GM18511 (cell line): ENCODE results near the gene DEPDC5.
A peak's percentile ranks its signal among the peaks of the same experiment; 100 is the strongest.

Experiments used
- ATAC-seq: cut with Tn5 transposase; IDR thresholded peaks from one replicate; pipeline ENCODE4 v1.9.1; 2021; ENCODE audit warnings: mild to moderate bottlenecking, moderate library complexity; ENCODE audit not compliant: unreplicated experiment

Gene DEPDC5

DNA sequence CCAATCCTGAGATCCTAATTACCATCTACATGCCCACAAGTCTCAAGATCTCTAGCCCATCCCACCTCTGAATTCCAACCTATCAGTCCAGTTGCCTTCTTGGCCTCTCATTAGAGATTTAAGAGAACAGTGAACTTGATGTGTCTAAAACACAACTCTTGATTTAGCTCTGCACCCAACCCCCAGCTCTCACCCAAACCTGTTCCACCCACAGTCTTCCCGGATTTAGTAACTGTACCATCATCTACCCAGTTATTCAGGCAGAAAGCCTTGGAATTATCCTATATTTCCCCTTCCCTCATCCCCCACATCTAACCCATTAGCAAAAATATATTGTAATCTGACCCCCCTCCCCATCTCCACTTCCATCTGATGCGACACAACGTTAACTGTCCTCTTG lies 166.5 kb downstream of the DEPDC5 start:
- no peak for ATAC-seq

- ATAC-seq, result no peak
These were observed 167.3 kb downstream of the DEPDC5 start for GRCh38 chr22:31921106-31921505.

GRCh38 chr22:31922534-31922933 lies 168.7 kb downstream of the DEPDC5 start:
- ATAC-seq, result no peak

GRCh38 chr22:31923136-31923535 lies 169.3 kb downstream of the DEPDC5 start:
- ATAC-seq, result no peak

DNA sequence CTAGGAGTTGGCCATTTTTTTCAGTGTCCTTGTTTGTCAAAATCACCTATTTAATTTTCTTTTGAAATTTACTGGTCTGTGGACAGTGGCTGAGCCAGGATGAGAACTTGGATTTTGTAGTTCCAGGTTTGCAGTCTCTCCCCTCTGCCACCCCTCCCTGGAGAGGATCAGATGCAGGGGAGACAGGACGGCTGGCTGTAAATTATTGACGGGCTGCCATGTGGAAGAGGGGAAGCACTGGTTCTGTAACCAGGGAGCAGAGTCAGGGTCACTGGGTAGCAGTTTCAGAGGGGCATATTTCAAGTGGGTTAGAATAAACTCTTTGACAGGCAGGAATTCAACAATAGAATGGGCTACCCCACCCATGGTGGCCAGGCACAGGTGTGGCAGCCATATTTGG lies 169.9 kb downstream of the DEPDC5 start:
- no peak for ATAC-seq

GRCh38 chr22:31925056-31925455 lies 171.2 kb downstream of the DEPDC5 start:
- no peak for ATAC-seq

- no peak for ATAC-seq
These were observed 172.2 kb downstream of the DEPDC5 start for GRCh38 chr22:31926024-31926423.

- no peak for ATAC-seq
These were observed 173.2 kb downstream of the DEPDC5 start for GRCh38 chr22:31926969-31927368.

DNA sequence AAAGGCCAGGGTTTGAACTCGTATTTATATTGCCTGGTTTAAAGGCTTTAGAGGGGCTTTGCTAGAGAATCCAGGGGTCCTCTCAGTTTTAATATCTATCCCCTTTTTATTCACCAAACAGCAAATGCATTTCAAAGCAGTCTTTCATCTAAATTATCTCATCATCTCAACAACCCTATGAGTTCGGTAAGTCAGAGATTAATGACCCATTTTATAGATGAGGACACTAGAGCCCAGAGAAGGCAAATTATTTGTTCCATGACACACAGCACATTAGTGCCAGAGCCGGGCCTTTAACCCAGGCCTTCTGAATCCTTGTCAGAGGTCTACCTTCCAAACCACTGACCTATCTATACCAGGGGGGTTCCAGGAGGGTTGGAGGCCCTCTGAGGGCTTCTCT lies 173.7 kb downstream of the DEPDC5 start:
- ATAC-seq, result no peak

- ATAC-seq, result no peak
These were observed 175.5 kb downstream of the DEPDC5 start for GRCh38 chr22:31929167-31929930.

DNA sequence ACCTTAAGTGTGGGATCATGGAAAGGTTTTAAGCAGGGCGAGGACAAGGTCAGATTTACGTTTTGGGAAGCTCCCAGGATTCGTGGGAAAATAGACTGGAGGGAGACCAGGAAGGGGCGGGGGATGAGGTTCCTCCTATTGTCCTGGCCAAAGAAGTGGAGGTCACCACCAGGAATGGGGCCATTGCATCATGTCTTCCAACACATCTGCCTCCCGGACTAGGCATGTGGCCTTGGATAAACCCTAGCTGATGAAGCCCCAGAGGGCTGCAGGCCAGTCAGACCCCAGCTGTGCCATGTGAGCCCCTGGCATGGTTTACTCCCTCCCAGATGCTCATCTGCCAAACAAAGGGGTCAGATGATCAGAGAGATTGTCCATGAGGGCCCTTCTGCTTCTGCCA lies 179.0 kb downstream of the DEPDC5 start:
- no peak for ATAC-seq

GRCh38 chr22:31933406-31933805 lies 179.6 kb downstream of the DEPDC5 start:
- ATAC-seq, result no peak

DNA sequence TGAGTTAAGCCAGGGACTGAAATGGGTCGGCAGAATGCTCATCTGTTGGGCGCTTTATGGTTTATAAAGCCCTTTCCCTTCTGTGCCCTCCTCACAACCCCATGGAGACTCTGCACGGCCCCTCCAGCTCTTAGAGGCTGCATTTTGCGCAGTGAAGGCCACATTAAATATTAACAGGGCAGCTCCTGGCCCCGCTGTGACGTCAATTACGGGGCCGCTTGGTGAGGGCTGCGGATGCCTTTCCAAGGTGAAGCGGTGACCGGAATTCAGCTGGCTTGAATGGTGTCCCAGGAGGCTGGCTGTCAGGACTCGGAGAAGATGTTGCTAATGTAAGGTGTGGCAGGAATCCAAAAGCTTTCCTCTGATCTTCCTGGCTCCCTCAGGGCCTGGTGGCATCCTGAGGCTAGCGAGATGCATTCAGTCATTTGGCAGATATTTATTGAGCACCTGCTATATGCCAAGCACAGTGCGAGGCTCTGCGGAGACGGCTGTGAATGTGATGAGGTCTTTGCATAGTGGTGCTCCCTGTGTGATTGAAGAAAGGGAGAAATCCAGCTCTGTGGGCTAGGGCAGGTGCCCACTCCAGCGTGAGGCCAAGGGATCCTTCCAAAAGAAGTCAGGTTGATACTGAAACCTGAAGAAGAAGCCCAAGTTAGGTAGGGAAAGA lies 180.1 kb downstream of the DEPDC5 start:
- no peak for ATAC-seq

GRCh38 chr22:31935961-31936635 lies 182.3 kb downstream of the DEPDC5 start:
- no peak for ATAC-seq

DNA sequence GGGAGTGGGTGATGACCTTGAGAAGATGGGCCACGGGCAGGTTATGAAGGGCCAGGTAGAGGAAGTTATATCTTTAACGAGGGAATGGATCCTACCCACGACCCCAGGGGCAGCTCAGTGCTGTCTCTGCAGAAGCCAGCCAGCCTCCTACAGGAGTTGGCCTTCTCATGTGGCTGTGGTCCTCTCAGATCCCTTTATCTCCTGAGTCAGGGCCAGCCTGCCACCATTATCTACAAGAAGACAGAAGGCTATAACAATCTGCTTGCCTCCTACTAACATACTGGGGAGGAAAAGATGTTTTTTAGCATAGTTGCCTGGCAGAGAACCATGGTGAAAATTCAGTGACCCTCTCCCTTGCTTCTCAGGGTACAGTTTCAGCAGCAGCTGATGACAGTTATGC lies 183.5 kb downstream of the DEPDC5 start:
- ATAC-seq, result no peak

DNA sequence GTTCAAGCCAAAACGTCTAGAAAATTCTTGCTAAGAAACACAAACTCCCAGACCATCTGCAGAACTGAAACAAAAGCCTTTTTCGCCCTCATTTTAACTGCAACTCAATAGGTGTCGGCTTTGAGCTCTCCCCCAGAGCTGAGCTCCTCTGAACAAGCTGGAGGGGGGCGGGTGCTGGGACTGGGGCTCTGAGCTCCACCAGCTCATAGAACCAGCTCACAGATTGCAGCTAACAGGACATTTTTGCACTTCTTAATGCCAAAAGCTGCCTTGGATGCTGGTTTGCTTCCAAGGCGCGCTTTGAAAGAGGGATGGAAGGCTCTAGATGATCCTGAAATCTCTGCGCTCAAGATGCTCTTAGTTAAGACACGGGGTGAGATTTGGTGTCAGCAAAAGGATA lies 184.5 kb downstream of the DEPDC5 start:
- no peak for ATAC-seq

GRCh38 chr22:31940506-31940905 lies 186.7 kb downstream of the DEPDC5 start:
- no peak for ATAC-seq

- no peak for ATAC-seq
These were observed 188.3 kb downstream of the DEPDC5 start for GRCh38 chr22:31942091-31942490.

GRCh38 chr22:31943206-31943977 lies 189.6 kb downstream of the DEPDC5 start:
- no peak for ATAC-seq

- peak; percentile 74 for ATAC-seq
These were observed 190.3 kb downstream of the DEPDC5 start, which contains the start of gene YWHAH for GRCh38 chr22:31943978-31944699. Gene YWHAH, plus strand, starts transcription at chr22:31944535. Its CDS starts 199 bp downstream, at chr22:31944734.
